GM19239 (cell line): Measurements from ENCODE around the gene ATXN1.

Experiments used
- DNase-seq: peaks from one replicate; pipeline ENCODE4 v3.0.0; 2011; ENCODE audit warnings: low spot score; ENCODE audit not compliant: insufficient read length
- FAIRE-seq: peaks from 2 replicates; lab custom pipeline; 2011; peaks lifted over from hg19 to GRCh38; lab: Jason Lieb, UNC

ATXN1 gene

DNA sequence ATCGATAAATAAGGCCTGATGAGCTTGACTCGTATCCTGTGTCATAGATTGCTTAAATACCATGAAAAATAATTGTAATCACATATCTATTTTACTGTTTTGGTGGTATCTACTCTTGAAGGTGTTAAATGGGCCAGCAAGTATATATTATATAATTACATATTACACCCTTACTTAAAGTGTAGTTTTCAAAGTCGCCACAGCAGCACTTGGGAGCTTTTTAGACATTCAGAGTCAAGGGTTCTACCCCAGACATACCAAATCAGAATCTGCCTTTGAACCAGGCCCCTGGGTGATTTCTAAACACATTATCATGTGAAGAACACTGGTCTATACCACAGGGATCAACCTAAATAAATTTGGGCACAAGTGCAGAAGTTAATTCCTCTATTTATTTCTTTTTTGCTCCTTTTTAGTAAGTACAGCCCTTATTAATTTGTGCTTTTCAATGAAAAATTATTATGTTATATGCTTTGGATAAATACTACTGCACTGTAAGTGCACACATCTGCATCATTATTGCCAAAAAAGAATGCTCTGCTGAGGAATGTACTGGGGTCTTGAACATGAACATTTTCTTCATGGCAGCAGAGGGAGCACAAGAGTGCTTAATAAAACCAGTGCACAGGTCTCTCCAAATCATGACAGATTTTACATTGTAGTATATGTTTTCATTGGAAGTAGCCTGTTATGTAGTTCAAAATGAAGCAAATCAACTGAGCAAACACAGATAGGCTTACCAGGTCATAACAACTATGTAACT, 3.1 kb upstream of the ATXN1 start:
- no peak for FAIRE-seq
- DNase-seq: no peak

DNA sequence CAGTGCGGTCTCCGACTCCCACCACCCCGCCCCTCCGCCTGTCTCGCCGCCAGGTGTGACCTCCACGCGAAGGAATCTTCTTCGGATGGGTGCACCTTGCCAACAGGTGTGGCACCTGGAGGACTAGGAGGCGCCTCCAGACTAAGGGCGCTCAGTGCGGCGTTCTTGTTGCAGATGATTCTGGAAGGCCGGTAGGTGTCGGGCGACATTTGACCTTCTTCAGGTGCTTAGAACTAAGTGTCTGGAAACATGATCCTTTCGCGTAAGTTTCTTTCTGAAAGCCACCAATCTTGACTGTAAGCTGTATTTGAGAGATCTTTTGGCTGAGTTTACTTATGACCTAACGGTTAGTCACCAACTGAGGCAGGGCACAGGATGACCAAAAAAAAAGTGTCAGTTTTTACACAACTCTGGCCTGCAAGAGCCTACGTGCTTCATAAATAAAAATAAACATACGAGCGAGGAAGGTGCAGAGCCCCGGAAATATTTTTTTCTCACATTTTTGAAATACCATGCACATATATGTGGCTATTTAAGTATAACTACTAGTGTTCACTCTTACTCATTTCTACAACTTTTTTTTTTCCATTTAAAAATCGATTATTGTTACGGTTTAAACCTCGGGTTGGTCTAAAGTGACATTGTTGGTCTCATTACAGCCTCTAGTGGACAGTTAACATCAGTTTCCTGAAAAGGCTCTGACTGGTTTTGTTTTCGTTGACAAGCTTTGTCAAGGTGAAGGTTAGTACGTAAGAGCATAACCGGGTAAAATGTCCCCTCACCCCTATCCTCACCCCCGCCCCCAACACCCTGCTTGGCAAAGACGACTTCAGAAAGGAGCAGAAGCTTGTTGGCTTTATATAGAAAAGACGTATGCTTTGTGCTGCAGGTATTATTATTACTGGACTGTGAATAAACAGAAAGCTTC, 1.6 kb upstream of the ATXN1 start:
- DNase-seq: no peak
- peak; percentile 98 for FAIRE-seq

DNA sequence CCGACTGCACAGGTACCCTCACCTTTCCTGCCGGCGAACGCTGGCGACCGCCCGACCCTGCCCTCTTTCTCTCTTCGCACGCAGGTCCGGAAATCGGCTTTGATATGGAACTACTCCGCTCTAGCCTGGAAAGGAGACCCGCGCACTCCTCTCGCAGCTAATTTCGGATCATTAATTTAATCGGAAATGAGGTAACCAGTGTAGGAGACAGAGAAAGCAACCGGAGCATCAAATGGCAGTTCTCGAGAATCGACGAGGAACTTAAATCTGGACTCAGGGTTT, 949 bp upstream of the ATXN1 start:
- FAIRE-seq: no peak

DNA sequence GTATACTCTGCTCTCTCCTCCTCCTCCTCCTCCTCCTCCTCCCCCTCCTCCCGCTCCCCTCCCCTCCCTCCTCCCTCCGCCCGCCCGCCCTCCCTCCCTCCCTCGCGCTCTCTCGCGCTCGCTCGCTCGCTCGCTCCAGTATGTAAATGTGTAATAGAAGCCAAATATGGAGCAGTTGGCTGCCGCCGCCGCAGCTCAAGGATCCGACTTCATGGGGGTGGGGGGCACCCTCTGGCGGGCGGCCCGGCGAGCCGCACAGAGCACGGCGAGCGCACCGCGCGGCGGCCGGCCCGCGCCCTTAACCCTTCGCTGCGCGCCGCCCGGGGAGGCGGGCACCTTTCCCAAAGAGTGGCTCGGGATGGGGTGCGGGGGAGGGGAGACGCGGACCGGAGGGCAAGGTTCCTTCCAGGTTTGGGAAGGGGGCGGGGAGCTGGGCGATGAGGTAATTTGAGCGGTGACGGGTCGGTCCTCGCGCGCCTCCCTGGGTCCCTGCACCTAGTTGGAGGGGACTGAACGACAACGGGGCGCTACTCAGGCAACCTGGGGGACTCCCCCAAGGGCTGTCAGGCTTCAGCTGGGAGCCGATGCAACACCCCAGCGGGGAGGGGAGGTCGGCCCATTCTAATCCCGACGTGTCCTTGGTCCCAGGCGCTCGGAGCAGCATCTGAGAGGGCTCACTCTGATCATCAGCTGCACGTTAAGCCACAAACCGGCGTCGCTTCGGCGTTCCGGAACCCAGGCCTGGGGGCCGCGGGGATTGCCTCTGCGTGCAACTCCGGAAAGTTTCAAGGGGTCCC, 409 bp upstream of the ATXN1 start:
- peak; percentile 80 for FAIRE-seq
- DNase-seq: no peak

More for the DNA sequence above, 949 bp upstream of the ATXN1 start:
- no peak for DNase-seq

DNA sequence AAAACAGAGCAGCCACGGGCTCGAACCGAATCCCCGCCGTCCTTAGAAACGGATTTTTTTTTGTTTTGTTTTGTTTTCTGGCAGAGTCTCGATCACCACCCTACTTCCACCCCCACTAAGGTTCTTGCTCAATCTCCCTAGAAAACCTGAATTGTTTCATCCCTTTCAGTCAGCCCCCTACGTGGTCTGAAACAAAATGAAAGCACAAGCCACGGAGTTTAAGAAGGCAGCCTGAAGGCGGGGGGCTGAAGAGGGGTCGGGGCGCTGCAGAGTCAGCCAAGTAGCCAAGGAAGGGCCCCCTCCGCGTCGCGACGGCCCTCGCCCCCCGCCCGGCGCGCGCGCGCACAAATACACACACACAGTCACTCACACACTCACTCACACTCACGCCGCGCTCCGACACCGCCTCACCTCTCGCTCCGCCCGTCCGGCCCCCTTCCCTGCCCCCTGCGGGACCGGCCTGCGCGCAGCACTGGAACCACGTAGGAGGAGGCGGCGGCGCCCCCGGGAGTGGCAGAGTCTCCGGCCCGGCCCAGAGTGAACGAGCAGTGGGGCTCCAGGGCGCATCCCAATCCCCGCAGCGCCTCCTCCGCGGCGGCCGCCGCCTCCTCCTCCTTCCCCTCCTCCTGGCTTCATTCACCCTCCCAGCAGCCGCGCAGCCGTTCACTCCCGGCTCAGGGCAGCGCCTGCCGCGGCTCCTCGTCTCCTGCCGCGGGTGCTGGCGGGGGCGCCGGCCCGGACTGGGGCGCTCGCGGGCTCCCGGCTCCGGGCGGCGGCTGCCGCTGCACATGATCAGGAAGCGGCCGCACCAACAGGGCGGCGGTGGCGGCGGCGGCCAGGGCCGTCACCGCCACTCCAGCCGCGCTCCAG, 1.4 kb downstream of the ATXN1 start:
- peak; percentile 56 for FAIRE-seq
- DNase-seq: no peak

DNA sequence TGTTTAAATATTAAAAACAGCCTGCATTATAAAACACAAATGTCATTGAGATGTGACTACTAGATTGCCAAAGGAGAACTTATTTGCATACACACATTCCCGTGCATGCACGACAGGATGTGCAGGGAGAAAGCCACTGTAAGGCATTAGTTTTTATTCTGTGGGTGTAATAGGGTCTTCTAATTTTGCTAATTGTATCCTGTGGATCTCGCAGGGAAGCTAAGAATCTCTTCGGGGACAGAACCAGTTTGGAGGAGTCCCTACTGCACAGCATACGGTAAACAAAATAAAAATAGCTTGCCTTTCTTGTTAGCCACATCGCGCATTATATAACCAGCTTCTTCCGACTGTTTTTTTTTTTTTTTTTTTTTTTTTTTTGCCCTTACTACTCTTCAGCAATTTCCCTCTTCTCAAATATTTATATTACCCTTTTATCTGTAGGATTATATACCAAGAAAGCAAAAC, 2.0 kb downstream of the ATXN1 start:
- DNase-seq: no peak

DNA sequence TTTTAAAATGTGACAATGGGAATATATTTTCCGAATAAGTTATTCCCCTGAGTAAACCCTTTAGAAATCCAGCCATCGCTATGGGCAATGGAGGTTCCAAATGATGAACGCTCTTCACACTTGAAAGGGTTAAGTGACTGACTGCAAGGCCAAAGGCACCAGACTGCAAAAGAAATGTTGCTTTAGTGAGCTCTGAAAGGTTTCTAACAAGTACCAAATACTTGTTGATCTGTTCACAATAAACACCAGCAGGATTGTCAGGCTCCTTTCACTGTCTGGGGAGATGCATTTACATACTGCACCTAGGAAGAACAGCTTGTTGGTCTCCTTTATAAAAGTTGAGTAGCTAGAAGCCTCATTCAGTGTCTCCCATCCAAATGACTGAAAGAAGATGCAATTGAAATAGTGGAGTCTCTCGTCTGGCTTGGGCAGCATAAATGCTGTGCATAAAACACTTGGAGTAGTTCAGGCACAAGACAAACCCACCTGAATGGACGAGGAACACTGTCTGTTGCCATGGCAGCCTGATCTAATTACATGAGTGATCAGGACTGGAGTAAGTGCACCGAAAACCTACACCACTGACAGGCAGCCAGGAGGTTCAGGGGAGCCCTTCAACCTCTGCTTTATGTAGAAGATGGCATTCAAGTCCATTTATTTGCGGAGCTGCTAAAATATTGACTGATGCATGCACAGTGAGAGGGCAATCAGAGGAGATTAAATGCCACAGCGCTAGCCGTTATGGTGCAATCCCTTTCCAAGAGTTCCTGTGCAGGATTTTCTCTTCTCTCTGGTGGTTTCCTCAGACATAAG, 2.9 kb downstream of the ATXN1 start:
- no peak for DNase-seq
- FAIRE-seq: peak; percentile 49

More for the DNA sequence above, 2.0 kb downstream of the ATXN1 start:
- FAIRE-seq: peak; percentile 48

DNA sequence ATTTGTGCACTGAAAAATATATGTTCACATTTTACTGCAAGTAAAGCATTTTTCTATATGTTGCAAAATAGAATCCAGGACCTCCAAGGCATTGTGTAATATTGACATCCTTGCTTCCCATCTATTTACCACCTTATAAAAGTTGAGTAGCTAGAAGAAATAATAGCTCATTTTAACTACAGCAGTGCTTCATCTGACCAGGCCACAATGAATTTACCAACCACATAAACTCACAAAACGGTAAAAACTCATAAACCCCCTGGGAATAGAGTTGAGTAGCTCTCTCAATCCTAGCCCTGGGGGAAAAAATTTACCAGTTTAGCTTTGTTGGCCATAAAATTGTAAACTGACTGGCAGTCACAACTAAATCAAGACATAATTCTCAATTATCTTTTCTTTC, 3.9 kb downstream of the ATXN1 start:
- no peak for DNase-seq
- no peak for FAIRE-seq

DNA sequence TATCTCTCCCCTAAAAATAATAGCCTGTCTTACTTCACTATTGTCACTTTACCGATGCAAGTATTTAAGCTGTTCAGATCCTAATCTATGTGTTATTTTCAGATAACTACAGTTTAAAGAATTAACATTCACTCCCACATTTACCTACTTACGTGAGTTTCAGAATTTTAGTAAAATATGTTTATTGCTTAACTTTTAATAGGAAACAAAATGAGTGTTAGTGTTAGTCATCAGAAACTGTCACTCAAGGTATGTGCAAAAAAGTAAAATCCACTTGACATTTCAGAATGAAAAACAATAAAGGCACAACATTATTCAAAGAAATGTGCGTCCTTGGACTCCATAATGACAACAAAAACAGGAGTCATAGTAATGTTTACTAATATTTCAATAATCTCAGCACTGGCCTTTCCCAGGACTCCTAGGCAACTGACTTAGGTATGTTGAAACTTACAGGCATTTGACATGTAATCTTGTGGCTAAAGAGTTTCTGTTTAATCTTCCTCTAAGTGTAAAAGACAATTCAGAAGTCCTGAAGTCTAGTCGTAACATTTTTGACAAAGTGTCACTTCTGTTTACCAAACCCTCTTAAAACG, 4.5 kb downstream of the ATXN1 start:
- FAIRE-seq (no peak), DNase-seq (no peak)

DNA sequence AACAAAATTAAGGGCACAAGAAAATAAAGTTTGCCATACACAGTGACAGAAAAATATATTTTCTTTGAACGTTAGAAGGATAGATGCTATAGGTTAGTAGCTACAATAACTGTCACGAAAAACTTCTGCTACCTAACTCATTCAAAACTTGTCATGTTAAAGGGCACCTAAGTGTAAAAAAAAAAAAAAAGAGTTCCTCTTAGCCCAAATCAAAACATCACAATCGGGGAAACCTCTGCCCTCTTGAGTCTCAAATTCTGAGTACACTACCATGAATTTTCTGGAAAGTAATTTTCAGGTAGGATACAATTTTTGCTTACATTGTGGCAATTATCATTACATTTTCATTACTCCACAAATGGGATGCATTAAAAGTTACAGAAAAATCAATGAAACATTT, 5.7 kb downstream of the ATXN1 start:
- DNase-seq (no peak), FAIRE-seq (no peak)

DNA sequence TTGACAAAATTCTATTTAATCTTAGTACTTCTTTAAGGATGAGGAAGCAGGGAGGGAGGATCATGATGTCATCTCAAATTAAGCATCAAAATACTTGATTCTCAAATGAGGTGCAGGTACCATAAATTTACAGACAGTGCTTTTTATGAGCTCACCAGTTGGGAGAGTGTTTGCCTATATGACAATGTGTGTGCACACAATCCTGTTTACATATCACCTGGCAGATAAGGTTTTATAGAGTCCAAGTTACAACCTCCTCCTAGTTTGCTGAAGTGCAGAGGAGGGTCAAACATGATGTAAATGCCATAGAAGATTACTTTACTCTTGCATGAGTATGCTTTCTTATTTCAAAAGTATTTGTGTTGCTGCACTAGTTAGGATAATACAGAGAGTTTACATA, 6.4 kb downstream of the ATXN1 start:
- FAIRE-seq (no peak), DNase-seq (no peak)

DNA sequence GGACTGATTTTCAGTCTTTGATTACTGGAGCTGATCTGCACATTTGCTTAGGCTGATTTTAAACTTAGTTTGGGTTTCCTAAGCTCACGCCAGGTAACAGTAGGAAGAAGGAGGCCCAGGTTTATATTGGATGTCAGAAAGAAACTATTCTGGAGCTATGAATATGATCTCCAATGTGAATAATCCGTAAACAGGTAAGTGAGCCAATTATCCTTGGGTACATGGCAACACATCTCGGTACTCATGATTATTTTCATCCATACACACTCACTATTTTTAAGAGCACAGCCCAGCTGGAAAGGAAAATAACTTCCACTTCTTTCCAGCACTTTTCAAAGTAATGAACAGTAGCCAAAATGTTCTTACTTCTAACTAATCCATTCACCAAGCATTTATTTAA, 7.0 kb downstream of the ATXN1 start:
- FAIRE-seq (no peak), DNase-seq (no peak)

DNA sequence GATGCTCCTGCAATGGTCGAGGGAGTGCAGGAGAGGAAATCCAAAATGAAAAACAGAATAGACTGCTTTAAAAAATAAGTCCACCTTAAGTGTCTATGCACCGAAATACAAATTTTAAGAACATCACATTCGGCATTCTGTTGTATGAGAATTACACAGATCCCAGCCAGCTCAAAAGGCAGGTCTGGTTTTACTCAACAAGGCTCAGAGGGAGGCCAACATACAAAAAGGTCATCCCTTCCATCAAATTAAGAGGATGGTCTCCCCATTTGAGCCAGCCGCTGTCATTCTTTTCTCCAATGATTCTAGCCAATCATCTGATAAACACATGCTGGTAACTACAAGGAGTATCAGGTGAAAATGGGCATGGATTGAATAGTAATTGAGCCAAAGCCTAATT, 7.9 kb downstream of the ATXN1 start:
- DNase-seq: no peak
- no peak for FAIRE-seq

DNA sequence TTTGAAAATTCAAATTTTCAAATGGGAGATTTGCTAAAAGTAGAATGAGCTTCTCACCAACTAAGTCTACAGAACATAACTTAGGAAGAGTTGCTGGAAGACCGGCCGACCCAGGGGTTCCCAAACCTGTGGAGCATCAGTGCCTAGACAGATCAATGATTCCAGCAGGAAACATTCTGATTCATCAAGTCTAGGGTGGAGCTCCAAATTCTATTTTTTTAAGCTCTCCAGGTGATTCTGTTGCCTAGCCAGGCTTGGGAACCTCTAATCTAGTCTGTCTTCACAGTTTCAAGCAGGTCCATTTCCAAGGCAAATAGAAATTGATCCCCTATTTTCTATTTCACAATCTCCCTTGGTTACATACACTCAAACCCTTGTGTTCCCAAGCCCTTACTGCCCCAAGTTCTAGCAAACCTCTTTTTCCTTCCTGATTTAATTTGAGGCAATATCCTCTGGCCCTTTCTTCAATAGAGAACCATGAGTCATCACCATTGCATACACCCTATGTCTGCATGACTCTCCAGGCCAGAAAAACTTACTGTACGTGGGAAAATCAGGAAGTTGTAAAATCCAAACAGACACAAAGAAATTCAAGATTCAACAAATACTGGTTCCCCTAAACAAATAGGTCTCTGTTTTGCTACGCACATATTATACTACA, 8.9 kb downstream of the ATXN1 start:
- no peak for DNase-seq
- FAIRE-seq: no peak

DNA sequence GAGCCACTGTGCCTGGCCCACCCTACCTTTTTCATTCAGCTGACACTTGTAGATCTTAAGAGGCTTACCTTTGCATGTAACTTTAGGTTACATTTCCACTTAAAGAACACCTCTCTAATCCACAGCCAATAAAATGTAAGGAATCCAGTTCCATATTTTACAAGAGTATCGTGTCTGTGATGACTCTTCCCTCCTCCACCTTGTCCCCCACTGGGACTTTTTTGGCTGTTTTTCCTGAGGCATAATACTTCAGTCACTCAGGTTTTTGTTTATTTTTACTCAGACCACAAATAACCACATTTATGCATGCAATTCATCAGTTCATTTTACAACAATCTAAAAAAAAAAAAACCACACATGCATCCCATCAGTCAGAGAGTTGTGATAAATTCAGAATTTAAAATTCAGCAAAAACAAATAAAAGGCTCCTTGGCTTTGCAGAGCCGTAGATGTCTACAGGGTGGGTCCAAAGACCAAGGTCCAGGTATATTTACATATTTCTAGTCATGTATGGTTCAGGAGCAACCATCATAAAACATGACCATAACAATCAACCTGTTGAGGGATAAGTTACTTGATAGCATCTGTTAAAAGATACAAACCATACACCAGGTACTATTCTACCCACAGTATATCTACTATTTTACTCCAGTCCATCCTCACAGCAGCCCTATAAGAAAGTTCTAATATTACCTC, 9.9 kb downstream of the ATXN1 start:
- FAIRE-seq (no peak), DNase-seq (no peak)

DNA sequence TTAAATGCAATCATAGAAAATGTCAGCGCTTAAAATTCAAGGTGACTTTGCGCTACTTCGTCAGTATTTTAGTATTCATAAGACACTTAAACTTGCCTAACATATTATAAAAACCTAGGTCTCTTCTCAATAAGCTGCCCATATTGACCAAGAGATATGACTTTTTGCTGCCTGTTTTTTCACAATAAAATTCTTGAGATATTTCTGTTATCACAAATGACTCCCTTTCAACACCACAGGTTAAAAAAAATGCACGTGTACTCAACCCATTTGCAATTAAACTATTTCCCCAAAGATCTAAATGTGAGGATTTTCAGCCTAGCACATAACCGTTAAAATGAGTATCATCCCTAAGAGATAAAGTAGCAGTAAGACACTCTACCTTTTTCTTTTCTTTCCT, 10.7 kb downstream of the ATXN1 start:
- FAIRE-seq (no peak), DNase-seq (no peak)
